Activated naive CD4-positive, alpha-beta T cell treated with Interleukin-2 at 50 U/mL for 16 hours (primary cell): ENCODE measurements around the gene SYT5.
"Not testable (repeated sequence)": the region's sequence is repeated elsewhere in the genome, so short reads cannot be mapped to it uniquely, and the experiment has no call there.

Experiments
- DNase-seq: peaks from one replicate; pipeline ENCODE4 v3.0.0-alpha.2; 2020

The SYT5 gene

DNA sequence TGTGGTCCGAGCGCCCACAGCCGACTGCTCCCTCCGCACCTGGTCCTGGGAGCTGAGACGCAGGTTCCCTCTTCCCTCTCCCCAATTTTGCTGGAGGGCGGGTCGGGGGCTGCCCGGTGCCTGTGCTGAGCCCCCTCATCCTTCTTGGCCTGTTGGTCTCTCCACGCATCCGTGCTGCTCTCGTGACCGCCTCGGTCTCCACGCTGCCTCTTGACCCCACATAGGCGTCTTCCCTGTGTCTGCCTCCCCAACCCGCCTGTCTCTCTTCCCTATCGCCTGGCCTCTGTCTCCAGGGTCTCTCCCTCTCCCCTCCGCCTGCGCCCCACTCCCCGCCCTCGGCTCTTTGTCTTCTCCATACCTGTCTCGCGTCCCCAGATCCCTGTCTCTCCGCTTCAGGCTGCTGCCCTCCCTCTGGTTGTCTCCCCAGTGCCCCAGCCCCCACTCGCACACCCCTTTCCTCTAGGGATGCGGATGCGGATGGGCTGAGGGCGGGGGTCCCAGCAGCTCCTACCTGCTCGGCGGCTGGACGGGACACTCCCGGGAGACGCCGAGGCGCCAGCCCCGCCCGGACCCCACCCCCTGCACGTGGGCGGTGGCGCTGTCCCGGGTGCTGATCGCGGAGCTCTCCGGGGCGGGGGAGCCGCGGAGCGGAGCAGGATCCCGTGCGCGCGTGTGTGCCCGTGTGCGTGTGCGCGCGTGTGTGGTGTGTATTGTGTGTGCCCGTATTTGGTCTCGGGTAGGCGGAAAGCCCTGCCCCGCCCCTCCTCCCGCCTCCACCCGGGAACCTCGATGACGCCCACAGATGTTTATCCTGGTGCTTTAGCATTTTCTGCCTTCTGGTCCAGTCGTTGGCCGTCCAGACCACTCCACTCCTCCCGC, at the start of gene SYT5:
SYT5 (minus strand) TSS at position 684 of the 879 bp plus-strand sequence. CDS start 1,248 bp downstream, outside the sequence.
- DNase-seq: peak; percentile 72

DNA sequence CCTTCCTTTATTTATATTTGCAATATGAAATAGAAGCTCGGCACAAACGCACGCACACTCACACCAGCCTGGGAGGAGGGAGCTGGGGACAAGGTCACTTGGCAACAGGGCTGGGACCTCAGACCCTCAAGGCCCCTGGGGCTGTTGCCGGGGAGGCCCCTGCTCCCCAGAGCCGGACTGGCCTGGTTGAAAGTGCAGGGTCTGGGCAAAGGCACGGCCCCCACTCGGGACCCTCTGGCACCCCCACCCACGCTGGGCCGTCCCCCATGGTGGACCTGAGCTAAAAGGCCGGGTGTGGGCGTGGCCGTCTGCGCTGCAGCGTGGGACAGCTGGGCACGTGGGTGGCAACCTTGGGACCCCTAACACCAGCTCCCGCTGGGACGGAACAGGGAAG, 49.7 kb upstream of the SYT5 start:
- no peak for DNase-seq

DNA sequence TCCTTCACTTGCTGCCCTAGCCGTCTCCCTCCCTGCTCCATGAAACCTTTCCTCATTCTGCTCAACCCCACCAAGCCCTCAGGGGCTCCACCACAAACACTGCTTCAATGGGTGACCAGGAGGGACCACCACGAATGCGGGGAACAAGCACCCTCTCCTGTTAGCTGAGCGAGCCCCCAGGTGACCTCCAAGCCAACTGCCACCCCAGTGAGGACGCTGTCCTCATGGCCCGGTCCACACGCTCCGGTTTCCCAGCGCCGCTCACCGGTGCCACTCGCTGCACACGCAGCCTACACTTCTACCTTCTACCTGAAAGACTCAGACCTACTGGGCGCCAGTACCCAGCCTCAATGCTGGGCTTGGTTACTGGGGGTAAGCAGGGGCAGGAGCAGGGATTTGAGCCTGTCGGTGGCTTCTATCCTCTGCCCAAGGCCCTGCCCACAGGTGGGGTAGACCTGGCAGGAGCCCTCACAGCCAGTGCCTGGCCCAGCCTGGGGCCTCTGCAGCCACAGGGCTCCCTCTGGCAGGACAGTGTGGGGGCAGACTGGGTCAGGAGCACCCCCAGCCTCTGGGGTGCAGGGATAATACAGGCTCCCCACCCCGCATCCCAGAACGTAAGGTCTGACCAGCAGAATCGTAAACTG, 49.2 kb upstream of the SYT5 start:
- DNase-seq: no peak

DNA sequence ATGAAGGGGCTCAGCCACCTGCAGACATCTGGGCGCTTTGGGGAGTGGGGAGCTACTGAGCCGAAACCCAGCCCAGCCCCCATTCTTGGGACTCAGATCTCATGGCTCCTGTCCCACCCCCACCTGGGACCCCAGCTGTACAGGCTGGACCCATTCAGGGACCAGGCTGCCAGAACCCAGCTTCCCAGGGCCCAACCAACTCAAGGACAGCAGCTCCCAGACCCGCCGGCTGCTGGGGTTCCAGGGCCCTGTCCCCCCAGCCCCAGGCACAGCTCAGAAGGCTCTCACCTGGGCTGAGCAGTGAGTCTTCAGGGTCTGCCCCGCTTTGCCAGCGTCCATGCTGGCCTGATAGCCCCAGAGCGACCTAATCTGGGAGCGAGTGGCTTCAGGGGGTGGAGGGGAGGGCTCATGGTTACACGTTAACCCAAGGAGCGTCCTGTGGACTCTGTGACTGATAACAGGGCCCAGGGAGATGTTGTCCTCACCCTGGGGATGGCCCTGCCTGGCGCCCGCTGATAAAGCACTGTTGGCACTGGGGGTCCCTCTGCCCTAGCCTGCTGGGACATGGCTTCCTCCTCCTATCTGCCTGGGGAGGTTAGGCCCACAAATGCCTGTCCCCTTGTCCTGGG, 48.4 kb upstream of the SYT5 start, which contains the start of gene TMEM86B:
TMEM86B (minus strand) TSS at position 361 of the 629 bp plus-strand sequence; CDS start at position 339, 22 bp downstream.
- no peak for DNase-seq

DNA sequence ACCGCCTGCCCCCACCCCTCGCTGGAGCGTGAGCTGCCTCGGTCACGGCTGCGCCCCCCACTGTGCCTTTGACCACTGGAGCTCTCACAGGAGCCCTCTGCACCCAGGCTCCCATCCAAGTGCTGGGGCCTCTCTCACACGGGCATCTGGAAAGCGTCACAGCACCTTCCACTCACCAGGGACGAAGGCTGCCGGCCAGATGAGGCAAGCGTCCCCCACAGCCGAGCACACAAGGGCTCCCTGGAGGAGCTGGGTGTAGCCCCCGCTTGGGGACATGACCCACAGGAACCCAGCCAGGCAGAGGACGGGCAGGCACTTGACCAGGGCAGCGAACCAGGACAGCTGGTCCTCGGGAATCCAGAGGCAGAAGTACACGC, 47.9 kb upstream of the SYT5 start:
- DNase-seq: no peak

DNA sequence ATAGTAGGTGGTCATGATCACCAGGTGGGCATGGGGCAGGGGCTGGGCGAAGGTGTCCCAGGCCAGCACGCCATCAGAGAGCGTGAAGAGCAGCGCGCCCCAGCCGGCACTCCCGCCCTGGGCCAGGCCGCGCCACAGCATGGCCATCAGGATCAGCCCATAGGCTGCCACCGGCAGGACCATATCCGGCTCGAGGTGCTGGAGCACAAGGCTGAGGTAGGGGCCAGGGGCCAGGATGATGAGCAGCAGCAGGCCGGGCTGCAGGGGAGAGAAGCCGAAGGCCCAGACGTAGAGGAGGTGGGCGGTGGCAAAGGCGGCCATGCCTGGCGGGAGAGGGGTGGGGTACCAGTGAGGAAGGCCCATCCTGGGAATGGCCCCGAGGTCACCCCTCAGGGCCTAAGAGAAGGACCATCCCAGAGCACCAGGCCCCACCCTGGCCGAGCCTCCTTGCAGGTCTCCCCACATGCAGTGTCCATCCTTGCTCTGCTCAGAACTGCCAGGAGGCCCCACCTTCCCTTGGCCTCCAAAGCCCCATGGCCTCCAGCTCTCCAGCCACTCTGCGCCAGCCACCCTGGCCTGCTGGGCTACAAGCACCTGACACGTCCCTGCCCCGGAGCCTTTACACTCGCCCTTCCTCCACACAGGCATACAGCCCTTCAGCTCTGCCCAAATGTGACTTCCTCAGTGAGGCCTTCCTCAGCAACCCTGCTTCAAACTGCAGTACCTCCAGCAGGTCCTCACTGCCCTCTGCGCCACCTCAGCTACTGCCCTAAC, 47.3 kb upstream of the SYT5 start:
- DNase-seq: no peak

DNA sequence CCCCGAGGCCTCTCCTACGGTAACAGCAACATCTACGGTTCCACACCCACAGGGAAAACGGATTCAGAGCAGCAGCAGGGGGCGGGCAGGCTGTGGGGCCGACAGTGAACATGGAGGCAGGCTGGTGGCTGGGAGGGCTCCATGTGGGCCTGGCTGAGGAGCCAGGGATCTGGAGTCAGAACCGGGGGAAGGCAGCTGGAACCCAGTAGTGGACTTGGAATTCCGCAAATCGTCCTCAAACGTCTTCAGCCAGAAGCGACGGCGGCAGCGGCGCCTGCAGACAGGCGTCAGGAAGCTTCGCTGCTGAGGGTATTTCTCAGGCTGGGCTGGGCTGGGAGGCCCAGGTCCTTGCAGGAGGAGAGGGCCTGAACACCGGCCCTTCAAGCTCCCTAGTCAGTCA, 46.7 kb upstream of the SYT5 start:
- no peak for DNase-seq

DNA sequence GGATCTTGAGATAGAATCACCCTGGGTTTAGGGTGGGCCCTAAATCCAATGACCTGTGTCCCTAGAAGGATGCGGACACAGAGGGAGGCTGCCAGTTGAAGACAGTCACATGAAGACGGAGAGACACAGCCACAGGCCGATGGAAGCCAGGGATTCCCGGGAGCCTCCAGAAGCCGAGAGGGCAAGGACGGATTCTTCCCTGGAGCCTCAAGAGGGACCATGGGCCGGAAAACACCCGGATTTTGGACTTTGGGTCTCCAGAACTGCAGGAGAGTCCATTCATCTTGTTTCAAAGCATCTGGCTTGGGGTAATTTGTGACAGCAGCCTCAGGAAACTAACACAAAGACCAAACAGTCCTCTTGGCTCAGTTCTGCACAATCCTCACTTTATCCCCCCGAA, 46.2 kb upstream of the SYT5 start:
- DNase-seq: no peak

DNA sequence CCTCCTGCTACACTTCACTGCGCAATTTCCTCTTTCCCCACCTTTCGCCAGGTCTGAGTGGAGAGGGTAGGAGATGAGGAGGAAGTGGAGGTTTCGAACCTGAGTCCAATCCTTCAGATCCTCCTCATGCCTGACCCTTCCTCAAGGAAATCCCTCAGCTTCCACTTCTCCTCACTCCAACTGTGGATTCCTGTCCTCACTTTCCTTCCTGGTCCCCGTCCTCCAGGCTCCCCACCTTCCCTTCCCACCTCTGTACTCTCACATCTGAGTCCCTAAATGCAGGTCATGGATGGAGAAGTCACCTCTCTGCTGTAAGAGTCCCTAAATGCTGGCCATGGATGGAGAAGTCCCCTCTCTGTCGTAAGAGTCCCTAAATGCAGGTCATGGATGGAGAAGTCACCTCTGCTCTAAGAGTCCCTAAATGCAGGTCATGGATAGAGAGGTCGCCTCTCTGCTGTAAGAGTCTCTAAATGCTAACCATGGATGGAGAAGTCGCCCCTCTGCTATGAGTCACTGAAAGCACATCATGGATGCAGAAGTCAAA, 45.4 kb upstream of the SYT5 start:
- DNase-seq: no peak

DNA sequence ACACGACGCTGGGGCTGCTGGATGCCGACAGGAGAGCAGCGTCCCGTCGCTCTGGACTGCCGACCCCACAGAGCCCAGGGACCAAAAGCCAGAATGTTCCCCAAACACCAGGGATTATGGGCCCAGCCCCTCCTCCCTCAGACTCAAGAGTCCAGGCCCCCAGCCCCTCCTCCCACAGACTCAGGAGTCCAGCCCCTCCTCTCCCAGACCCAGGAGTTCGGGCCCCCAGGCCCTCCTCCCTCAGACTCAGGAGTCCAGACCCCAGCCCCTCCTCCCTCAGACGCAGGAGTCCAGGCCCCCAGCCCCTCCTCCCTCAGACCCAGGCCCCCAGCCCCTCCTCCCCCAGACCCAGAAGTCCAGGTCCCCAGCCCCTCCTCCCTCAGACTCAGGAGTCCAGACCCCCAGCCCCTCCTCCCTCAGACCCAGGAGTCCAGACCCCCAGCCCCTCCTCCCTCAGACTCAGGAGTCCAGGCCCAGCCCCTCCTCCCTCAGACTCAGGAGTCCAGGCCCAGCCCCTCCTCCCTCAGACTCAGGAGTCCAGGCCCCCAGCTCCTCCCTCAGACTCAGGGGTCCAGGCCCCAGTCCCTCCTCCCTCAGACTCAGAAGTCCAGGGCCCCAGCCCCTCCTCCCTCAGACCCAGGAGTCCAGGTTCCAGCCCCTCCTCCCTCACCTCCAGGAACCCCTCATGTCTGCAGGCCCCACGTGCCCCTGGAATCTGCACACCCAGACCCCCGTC, 44.8 kb upstream of the SYT5 start:
- not testable (repeated sequence) for DNase-seq

DNA sequence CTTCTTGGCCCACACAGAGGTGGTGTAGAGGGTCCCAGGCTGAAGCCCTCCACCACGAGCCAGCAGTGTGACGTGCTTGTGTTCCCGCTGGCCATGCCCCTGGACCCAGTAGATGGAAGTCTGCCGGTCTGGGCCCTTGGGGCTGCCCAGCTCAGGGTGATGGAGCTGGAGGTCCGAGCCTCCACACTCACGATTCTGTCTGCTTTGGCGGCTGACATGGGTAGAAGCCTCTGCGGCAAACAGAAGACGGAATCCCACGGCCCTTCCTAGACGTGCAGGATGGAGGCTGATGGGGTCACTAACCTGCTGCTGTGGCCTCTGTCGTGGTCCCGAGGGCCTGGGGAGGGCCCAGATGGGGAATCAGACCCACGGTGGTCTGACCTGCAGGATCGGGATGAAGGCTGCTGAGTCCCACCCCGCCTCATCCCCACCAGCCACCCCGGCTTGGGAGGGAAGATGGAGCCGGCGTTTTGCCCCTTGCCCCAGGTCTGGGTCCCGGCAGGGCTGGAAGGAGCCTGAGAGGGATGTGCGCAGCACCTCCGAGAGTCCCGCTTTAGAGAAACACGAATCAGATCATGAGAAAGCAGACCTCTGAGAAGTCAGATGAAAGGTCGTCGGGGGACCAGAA, 44.1 kb upstream of the SYT5 start:
- no peak for DNase-seq

DNA sequence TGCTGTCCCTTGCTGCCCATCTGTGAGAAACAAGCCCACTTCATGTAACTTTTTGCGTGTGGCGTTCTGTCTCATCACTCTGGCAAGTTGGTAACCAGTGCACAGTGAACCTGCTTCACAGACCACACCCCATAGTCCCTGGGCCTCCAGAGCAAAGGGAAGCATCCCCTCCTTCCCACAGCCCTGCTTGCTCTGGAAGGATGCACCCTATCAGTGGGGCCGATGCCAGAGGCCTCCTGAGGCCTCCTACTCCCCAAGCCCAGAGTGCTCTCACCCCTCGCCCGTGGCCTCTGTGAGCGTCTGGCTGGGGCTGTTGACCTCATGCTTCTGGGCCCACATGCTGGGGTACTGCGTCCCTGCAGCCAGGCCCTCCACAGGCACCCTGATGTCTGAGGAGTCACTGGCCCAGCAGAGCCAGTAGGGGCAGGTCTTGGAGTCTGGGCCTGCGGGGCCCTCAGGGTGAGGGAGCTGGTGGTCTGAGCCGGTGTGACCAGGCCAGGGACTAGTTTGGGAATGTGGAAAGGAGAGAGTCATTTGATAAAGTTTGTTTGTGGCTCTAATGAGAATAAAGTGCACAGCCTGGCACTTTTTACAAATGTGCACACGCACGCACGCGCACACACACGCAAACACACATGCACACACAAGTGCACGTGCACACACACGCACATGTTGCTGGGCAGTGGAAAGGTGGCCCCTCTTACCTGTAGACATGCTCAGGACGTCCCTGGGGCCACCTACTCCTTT, 43.4 kb upstream of the SYT5 start:
- DNase-seq: no peak

DNA sequence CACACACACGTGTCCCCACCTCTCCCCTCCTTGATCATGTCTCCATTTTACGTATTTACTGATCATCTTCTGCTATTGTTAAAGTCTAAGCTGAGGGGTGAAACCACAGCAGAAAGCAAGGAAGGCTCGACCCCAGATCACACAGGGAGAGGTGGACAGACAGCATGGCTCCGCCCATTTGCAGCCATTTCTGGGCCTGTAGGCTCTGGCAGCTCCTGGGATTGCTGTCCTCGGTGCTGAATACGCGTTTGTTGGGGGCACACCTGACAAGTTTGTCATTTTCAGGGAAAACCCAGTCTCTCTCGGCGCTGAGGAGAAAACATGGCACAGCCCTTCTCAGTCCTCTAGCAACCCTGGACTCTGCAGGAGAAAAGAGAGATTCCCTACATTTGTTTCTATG, 40.4 kb upstream of the SYT5 start:
- no peak for DNase-seq

DNA sequence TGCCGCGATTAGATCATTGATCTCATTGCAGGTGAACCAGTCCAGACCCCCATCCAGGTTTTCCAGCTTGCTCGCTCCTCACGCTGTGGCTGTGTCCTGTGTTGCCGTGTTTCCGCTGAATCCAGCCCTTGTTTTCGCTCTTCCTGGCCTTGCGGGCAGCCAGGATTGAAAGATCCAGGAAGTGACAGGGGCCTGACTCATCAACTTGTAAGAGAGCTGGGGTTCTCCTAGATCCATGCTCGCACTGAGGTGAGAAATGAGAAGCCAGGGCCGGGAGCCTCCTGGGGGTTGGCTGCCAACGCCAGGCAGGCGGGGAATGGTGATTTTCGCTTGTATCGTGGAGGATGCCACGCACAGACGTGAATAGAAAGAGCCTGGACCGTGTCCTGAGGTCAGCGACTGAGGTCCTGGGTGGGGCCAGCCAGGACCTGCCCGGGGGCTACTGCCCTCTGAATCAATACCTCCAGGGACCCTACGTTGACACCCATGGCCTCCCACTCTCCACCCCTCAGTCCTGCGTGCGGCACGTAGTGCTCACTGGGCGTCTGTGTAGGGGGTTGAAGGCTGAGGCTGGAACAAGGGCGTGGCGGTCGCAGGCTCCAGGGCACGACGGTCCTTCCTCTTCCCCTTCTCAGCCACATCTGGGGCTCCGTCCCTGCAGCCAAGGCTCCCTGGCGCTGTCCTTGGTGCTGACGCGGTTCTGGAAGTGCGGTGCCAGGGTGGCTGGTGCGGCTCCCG, 36.5 kb upstream of the SYT5 start:
- peak; percentile 41 for DNase-seq

DNA sequence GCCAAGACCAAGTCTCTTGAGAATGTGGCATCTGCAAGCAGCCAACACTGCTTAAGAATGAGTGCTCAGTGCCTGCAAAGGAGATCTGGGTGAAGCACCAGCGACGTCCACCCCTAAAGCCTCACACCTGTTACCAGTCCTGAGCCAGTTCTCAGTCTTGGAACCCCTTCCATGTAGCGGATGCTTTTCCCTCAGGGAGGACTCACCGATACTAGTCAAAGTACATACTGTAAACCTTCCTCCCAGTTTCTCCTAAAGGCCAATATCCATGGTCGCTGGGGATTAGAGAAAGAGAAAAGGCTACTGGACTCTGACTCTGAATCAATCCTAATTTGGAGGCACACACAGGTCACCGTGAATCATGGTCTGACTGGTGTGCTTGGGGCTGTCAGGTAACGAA, 33.5 kb upstream of the SYT5 start:
- DNase-seq: no peak

DNA sequence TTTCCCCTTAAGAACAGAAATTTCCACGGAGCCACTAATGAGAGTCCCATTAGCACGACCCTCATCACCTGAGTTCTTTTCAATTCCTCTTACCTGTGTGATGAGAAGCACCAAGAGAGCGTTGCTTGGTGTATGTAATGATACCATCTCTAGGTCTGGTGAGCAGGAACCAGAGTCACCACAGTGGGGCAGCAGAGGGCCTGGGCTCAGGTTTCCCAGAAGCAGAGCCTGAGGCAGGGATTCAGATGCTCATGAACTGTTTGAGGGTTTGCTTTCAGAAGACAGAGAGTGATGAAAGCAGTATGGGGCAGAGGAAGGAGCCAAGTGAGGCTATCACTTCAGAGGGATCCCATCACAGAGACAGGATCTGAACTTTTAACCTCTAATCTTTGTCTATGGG, 32.4 kb upstream of the SYT5 start:
- peak; percentile 52 for DNase-seq

DNA sequence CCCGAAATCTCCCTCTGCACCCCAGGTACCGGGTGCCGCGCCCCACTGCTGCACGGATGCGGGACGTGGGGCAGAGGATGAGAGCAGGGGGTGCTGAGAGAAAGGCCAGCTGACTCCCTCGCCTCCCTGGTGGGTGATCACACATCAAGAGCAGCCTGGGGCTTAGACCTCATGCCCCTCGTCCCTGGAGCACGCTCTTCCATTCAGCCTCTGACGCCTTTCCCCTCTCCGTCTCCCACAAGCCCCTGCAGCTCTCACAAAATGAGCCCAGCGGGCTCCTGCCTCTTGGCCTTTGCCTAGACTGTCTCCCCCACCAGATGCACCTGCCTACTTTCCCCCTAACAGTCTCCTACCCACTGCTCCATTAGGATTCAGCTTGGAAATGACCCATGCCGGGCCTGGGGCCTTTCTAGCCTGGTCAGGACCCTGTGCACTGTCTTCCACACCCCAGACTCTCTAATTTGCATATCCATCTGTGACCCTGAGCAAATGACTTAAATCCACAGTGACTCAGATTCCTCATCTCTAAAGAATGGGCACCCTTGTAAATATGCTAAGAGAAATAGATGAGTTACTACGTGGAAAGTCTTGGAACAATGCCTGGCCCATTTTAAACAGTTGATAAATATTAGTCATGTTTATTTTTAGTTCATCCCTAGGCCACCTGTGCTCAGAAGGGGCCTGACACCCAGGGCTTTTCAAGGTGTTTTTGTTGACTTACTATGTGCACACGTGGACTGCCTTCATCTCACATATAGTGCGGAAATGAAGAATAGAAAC, 29.8 kb upstream of the SYT5 start:
- DNase-seq: no peak

DNA sequence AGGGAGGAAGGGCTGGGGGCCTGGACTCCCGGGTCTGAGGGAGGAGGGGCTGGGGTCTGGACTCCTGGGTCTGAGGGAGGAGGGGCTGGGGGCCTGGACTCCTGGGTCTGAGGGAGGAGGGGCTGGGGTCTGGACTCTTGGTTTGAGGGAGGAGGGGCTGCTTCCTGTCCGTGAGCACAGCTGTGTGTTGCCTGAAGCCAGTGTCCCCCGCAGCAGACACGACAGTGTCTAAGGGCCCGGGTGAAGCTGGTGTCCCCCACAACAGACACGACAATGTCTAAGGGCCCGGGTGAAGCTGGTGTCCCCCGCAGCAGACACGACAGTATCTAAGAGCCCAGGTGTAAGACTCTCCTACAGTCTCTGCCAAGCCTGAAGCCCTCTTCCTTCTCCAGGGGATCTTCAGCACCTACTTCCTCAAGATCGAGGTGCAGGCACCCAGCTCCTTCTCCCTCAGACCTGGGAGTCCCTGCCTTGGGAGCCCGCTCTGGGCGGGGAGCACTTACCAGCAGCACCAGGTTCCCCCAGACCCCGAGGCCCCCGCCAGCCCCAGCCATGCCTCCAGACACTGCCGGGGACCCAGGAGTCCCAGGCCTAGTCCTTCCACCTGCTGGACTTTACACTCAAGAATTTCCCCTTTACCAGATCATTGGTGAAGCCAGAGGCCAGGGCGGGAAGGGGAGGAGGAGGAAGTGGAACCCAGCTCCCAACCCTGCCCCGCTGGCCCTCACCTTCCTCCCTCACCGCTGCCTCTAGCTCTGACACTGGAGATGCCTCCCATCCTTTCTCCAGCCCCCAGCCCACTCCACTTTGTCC, 29.0 kb upstream of the SYT5 start, which contains the start of gene PTPRH:
PTPRH (minus strand) TSS at position 622 of the 813 bp plus-strand sequence; CDS start at position 554, 68 bp downstream.
- no peak for DNase-seq
